HepG2 (cell line): ENCODE measurements around the gene CBLB. TPM values are rescaled to one million over a fixed set of nuclear protein-coding genes. Genes with fewer than 3 reads are reported as not detected.

Experiments
- ATAC-seq: fragments of 200-7000 bp; cut with Tn5 transposase; 3 replicates; pipeline ENCODE4 v1.9.1; 2020; ENCODE audit warnings: mild to moderate bottlenecking, moderate library complexity
- BruUV-seq: library from RNA; stranded (reverse); fragments of 400-500 nt; replicated peaks from 2 replicates; lab custom pipeline; 2021; lab: Mats Ljungman, UMichigan
- CTCF ChIA-PET: fragments of 300-600 bp; formaldehyde crosslinking; extraction: SDS; loops from one replicate; lab custom pipeline; 2021; ENCODE audit warnings: low total read pairs, inconsistent platforms, low intra/inter-chr PET ratio; lab: Yijun Ruan, JAX
- POLR2A ChIA-PET: fragments of 350-600 bp; sonication (Branson Sonifier 250); formaldehyde crosslinking; loops from one replicate; lab custom pipeline; 2020; ENCODE audit warnings: antibody characterized with exemption, inconsistent platforms; lab: Yijun Ruan, JAX
- DNase-seq: peaks from one replicate; pipeline ENCODE4 v3.0.0-alpha.2; 2015; ENCODE audit warnings: low spot score
- FAIRE-seq: peaks from 3 replicates; lab custom pipeline; 2011; peaks lifted over from hg19 to GRCh38; lab: Jason Lieb, UNC
- H2AFZ ChIP-seq: one replicate; pipeline ENCODE4 v1.6.1; 2011; ENCODE audit warnings: low read length, inconsistent platforms
- H3K27ac ChIP-seq: fragments of 300-600 bp; 3 replicates; pipeline ENCODE4 v1.8.0; 2011; ENCODE audit warnings: mixed run types, mild to moderate bottlenecking, mixed read lengths, low read length, inconsistent platforms; ENCODE audit not compliant: insufficient read depth; ENCODE audit errors: extremely low read length
- H3K27me3 ChIP-seq, 2 experiments: fragments of 200-600 bp in 1 of 2; 2 replicates in 1 of 2; 3 replicates in 1 of 2; pipeline versions ENCODE4 v1.6.0 to v1.8.0; 2011; ENCODE audit warnings: low read length in 2 of 2, mild to moderate bottlenecking in 2 of 2, moderate library complexity in 2 of 2, inconsistent platforms in 1 of 2; ENCODE audit not compliant: insufficient read depth in 2 of 2, control insufficient read depth in 1 of 2
- H3K36me3 ChIP-seq, 2 experiments: fragments of 200-600 bp in 1 of 2; replicated peaks in 1 of 2; 2 replicates in 1 of 2; 3 replicates in 1 of 2; pipeline versions ENCODE4 v1.5.1 to v1.8.0; 2011; ENCODE audit warnings: low read length in 2 of 2, inconsistent platforms in 1 of 2; ENCODE audit not compliant: insufficient read depth in 2 of 2, control insufficient read depth in 1 of 2
- H3K4me1 ChIP-seq: 2 replicates; pipeline ENCODE4 v1.5.1; 2012; ENCODE audit warnings: low read length, inconsistent platforms; ENCODE audit not compliant: insufficient read depth
- H3K4me2 ChIP-seq: 2 replicates; pipeline ENCODE4 v1.6.0; 2011; ENCODE audit warnings: low read depth, low read length, inconsistent platforms
- H3K4me3 ChIP-seq, 3 experiments: fragments of 200-600 bp in 1 of 3; sonication (generic), shearing (Covaris generic) in 1 of 3; replicated peaks in 1 of 3; 2 replicates each; pipeline ENCODE4 v1.5.1; 2011 to 2016; ENCODE audit warnings: low read length in 3 of 3, inconsistent platforms in 2 of 3, low read depth in 2 of 3, mild to moderate bottlenecking in 2 of 3, control low read depth in 1 of 3, mixed read lengths in 1 of 3; ENCODE audit not compliant: insufficient read depth in 1 of 3
- H3K79me2 ChIP-seq: one replicate; pipeline ENCODE4 v1.6.1; 2011; ENCODE audit warnings: low read length, inconsistent platforms; ENCODE audit not compliant: insufficient read depth
- H3K9ac ChIP-seq: 2 replicates; pipeline ENCODE4 v1.6.0; 2011; ENCODE audit warnings: mild to moderate bottlenecking, low read depth, low read length, inconsistent platforms; ENCODE audit not compliant: insufficient read depth
- H3K9me3 ChIP-seq: 2 replicates; pipeline ENCODE4 v1.5.1; 2012; ENCODE audit warnings: mild to moderate bottlenecking, low read length
- H4K20me1 ChIP-seq: 2 replicates; pipeline ENCODE4 v1.6.0; 2011; ENCODE audit warnings: inconsistent platforms, mild to moderate bottlenecking, low read length, moderate library complexity; ENCODE audit not compliant: insufficient read depth
- GABPA ChIP-seq, 2 experiments: IDR thresholded peaks; 2 replicates each; pipeline ENCODE4 v1.6.1; 2011 to 2016; ENCODE audit warnings: low read depth in 2 of 2, low read length in 1 of 2, missing biosample characterization in 1 of 2, missing genetic modification characterization in 1 of 2
- KLF13 ChIP-seq: sonication (generic); formaldehyde crosslinking; IDR thresholded peaks from 2 replicates; pipeline ENCODE4 v1.4.0; 2020; ENCODE audit warnings: mild to moderate bottlenecking, missing genetic modification reagents
- MYNN ChIP-seq: sonication (generic); formaldehyde crosslinking; IDR thresholded peaks from 2 replicates; pipeline ENCODE4 v1.4.0; 2020; ENCODE audit warnings: mild to moderate bottlenecking, low read depth, missing genetic modification reagents
- ZFP62 ChIP-seq: sonication (generic); formaldehyde crosslinking; IDR thresholded peaks from 2 replicates; pipeline ENCODE4 v1.4.0; 2020; ENCODE audit warnings: missing genetic modification reagents
- ZKSCAN5 ChIP-seq: sonication (generic); formaldehyde crosslinking; IDR thresholded peaks from 2 replicates; pipeline ENCODE4 v1.5.1; 2020; ENCODE audit warnings: mild to moderate bottlenecking, missing genetic modification reagents
- ZNF24 ChIP-seq: fragments of 450-650 bp; IDR thresholded peaks from 2 replicates; pipeline ENCODE4 v1.6.1; 2017; ENCODE audit warnings: antibody characterized with exemption, mild to moderate bottlenecking
- ZNF329 ChIP-seq: sonication (generic); formaldehyde crosslinking; IDR thresholded peaks from 2 replicates; pipeline ENCODE4 v1.9.0; 2021; ENCODE audit warnings: low read depth, mild to moderate bottlenecking, missing genetic modification reagents
- ZNF383 ChIP-seq: sonication (generic); formaldehyde crosslinking; IDR thresholded peaks from 2 replicates; pipeline ENCODE4 v1.4.0; 2020; ENCODE audit warnings: missing genetic modification reagents, mild to moderate bottlenecking, borderline replicate concordance
- ZNF441 ChIP-seq: sonication (generic); formaldehyde crosslinking; IDR thresholded peaks from 2 replicates; pipeline ENCODE4 v1.7.0; 2021; ENCODE audit warnings: missing genetic modification reagents, borderline replicate concordance
- ZNF564 ChIP-seq: sonication (generic); formaldehyde crosslinking; IDR thresholded peaks from 2 replicates; pipeline ENCODE4 v1.8.1; 2023; ENCODE audit warnings: mild to moderate bottlenecking, missing genetic modification reagents
- WGBS: methylation state at CpG from one replicate; pipeline ENCODE4 v1.1.6; 2017; ENCODE audit warnings: low lambda C conversion rate; 5-methylcytosine and 5-hydroxymethylcytosine counted together
- in situ Hi-C: cut with HindIII; loops from 2 replicates; pipeline ENCODE4 v1.10.0; 2017; ENCODE audit warnings: low pct_unique_long_range_greater_than_20kb; ENCODE audit not compliant: extremely low pct_ligation_motif_present
- intact Hi-C: fragments of 100-400 bp; cut with micrococcal nuclease; formaldehyde crosslinking; loops from one replicate; pipeline ENCODE4 v1.10.0; 2022; ENCODE audit not compliant: unreplicated experiment
- polyA plus RNA-seq, 8 experiments: library from polyadenylated mRNA; depleted of rRNA in 3 of 8; stranded (reverse) in 7 of 8; unstranded in 1 of 8; fragments of >200 nt; fragmentation: Illumina TruSeq in 4 of 8; extraction: Trizol in 4 of 8; gene quantifications; 2 replicates each; pipeline versions ENCODE4 v1.2.1 to v1.2.3, GENCODE V29; 2011 to 2016; ENCODE audit warnings: low read depth in 4 of 8, missing spikeins in 1 of 8, mixed read lengths in 1 of 8; ENCODE audit not compliant: insufficient read depth in 1 of 8
- total RNA-seq, 5 experiments: library from RNA; depleted of rRNA; stranded (reverse); fragments of >200 nt; fragmentation: Illumina TruSeq; extraction: Trizol; gene quantifications; 2 replicates each; pipeline ENCODE4 v1.2.3, GENCODE V29; 2016; ENCODE audit warnings: low read depth in 1 of 5
- TF ChIP-seq, protein P1 (sequence below): fragments of 450-650 bp; IDR thresholded peaks from 2 replicates; pipeline ENCODE4 v1.6.1; 2017
- TF ChIP-seq, protein P2 (sequence below): sonication (generic); formaldehyde crosslinking; IDR thresholded peaks from 2 replicates; pipeline ENCODE4 v1.4.0; 2020; ENCODE audit warnings: missing genetic modification reagents
- TF ChIP-seq, protein P3 (sequence below): fragments of 450-650 bp; IDR thresholded peaks from 2 replicates; pipeline ENCODE4 v1.6.1; 2017; ENCODE audit warnings: mild to moderate bottlenecking
- TF ChIP-seq, protein P4 (sequence below): sonication (generic); formaldehyde crosslinking; IDR thresholded peaks from 2 replicates; pipeline ENCODE4 v1.4.0; 2020; ENCODE audit warnings: mild to moderate bottlenecking, missing genetic modification reagents

Gene CBLB
- total and polyA plus RNA-seq, 2 of the 13 experiments (the other 11 are each of a cell fraction or from before 2014, with no cell fraction given) = 9.8 to 16.4 TPM

DNA sequence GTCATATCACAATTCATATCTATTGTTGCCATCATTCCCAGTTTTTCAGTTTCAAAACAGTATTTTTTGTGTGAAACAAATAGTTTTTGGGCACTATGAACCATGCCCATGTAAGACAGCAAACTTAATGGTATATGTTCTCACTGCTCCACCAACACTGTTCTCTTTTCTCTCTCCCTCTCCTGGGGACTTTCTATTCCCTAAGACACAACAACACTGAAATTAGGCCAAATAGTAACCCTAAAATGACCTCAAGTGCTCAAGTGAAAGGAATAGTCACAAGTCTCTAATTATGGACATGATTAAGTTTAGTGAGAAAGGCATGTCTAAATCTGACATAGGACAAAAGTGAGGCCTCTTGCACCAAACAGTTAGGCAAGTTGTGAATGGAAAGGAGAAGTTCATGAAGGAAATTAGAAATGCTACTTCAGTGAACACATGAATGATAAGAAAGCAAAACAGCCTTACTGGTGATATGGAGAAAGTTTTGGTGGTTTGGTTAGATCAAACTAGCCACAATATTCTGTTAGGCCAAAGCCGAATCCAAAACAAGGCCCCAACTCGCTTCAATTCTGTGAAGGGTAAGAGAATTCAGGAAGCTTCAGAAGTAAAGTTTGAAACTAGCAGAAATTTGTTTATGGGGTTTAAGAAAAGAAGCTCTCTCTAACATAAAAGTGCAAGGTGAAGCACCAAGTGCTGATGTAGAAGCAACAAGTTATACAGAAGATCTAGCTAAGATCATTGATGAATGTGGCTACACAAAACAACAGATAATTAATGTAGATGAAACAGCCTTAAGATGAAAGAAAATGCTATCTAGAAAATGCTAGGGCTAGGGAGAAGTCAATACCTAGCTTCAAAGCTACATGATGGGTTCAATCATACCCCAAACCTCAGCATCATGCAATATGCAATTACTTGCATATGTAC is 104.2 kb downstream of the CBLB start:
- H3K4me1 ChIP-seq = no peaks in the 10 kb centered on the region
- CTCF ChIA-PET = no interaction called here
- in situ Hi-C loops = no loop called here
- no peak for FAIRE-seq
- H3K36me3 ChIP-seq = peaks cover 0 to under 1% of the 10 kb centered on the region in 2 experiments; a peak in 2 of 5 replicates
- no peaks in the 10 kb centered on the region for H3K27me3 ChIP-seq
- H3K79me2 ChIP-seq = no peaks in the 10 kb centered on the region
- ATAC-seq = no peak
- H3K4me2 ChIP-seq = no peak overlapping the region
- no peak overlapping the region for H2AFZ ChIP-seq
- WGBS = 100% methylated on average over 2 of the region's 2 CpGs
- no peak overlapping the region for H3K9ac ChIP-seq
- DNase-seq = no peak
- no peaks in the 10 kb centered on the region for H4K20me1 ChIP-seq
- peaks cover 14% of the 10 kb centered on the region for H3K9me3 ChIP-seq
- POLR2A ChIA-PET = no interaction called here
- no peak overlapping the region for H3K27ac ChIP-seq
- intact Hi-C loops = no loop called here
- no peak overlapping the region for H3K4me3 ChIP-seq
- no TSS peak for BruUV-seq
- TF ChIP-seq KLF13 (no peak), ZFP62 (CRISPR knock-in tag) (no peak), ZNF383 (CRISPR knock-in tag) (no peak), ZNF564 (CRISPR knock-in tag) (no peak), ZNF441 (no peak), MYNN (CRISPR knock-in tag) (no peak), ZNF24 (no peak), GABPA (IDR thresholded peaks at IDR 0.05; ENCODE audit: low read depth, low read length) (no peak), GABPA (CRISPR knock-in tag; IDR thresholded peaks at IDR 0.05; ENCODE audit: low read depth) (no peak), ZNF329 (CRISPR knock-in tag) (no peak), ZKSCAN5 (CRISPR knock-in tag) (no peak)
- TF ChIP-seq, protein P1, sequence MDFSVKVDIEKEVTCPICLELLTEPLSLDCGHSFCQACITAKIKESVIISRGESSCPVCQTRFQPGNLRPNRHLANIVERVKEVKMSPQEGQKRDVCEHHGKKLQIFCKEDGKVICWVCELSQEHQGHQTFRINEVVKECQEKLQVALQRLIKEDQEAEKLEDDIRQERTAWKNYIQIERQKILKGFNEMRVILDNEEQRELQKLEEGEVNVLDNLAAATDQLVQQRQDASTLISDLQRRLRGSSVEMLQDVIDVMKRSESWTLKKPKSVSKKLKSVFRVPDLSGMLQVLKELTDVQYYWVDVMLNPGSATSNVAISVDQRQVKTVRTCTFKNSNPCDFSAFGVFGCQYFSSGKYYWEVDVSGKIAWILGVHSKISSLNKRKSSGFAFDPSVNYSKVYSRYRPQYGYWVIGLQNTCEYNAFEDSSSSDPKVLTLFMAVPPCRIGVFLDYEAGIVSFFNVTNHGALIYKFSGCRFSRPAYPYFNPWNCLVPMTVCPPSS = no peak
- TF ChIP-seq, protein P2, sequence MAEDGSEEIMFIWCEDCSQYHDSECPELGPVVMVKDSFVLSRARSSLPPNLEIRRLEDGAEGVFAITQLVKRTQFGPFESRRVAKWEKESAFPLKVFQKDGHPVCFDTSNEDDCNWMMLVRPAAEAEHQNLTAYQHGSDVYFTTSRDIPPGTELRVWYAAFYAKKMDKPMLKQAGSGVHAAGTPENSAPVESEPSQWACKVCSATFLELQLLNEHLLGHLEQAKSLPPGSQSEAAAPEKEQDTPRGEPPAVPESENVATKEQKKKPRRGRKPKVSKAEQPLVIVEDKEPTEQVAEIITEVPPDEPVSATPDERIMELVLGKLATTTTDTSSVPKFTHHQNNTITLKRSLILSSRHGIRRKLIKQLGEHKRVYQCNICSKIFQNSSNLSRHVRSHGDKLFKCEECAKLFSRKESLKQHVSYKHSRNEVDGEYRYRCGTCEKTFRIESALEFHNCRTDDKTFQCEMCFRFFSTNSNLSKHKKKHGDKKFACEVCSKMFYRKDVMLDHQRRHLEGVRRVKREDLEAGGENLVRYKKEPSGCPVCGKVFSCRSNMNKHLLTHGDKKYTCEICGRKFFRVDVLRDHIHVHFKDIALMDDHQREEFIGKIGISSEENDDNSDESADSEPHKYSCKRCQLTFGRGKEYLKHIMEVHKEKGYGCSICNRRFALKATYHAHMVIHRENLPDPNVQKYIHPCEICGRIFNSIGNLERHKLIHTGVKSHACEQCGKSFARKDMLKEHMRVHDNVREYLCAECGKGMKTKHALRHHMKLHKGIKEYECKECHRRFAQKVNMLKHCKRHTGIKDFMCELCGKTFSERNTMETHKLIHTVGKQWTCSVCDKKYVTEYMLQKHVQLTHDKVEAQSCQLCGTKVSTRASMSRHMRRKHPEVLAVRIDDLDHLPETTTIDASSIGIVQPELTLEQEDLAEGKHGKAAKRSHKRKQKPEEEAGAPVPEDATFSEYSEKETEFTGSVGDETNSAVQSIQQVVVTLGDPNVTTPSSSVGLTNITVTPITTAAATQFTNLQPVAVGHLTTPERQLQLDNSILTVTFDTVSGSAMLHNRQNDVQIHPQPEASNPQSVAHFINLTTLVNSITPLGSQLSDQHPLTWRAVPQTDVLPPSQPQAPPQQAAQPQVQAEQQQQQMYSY (CRISPR knock-in tag) = no peak
- TF ChIP-seq, protein P3, sequence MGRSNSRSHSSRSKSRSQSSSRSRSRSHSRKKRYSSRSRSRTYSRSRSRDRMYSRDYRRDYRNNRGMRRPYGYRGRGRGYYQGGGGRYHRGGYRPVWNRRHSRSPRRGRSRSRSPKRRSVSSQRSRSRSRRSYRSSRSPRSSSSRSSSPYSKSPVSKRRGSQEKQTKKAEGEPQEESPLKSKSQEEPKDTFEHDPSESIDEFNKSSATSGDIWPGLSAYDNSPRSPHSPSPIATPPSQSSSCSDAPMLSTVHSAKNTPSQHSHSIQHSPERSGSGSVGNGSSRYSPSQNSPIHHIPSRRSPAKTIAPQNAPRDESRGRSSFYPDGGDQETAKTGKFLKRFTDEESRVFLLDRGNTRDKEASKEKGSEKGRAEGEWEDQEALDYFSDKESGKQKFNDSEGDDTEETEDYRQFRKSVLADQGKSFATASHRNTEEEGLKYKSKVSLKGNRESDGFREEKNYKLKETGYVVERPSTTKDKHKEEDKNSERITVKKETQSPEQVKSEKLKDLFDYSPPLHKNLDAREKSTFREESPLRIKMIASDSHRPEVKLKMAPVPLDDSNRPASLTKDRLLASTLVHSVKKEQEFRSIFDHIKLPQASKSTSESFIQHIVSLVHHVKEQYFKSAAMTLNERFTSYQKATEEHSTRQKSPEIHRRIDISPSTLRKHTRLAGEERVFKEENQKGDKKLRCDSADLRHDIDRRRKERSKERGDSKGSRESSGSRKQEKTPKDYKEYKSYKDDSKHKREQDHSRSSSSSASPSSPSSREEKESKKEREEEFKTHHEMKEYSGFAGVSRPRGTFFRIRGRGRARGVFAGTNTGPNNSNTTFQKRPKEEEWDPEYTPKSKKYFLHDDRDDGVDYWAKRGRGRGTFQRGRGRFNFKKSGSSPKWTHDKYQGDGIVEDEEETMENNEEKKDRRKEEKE = no peak
- TF ChIP-seq, protein P4, sequence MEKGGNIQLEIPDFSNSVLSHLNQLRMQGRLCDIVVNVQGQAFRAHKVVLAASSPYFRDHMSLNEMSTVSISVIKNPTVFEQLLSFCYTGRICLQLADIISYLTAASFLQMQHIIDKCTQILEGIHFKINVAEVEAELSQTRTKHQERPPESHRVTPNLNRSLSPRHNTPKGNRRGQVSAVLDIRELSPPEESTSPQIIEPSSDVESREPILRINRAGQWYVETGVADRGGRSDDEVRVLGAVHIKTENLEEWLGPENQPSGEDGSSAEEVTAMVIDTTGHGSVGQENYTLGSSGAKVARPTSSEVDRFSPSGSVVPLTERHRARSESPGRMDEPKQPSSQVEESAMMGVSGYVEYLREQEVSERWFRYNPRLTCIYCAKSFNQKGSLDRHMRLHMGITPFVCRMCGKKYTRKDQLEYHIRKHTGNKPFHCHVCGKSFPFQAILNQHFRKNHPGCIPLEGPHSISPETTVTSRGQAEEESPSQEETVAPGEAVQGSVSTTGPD (CRISPR knock-in tag) = no peak
